ENCODE results near the gene MSL3B.

MSL3B gene

GRCh38 chr2:233912691-233913423 is 44.7 kb upstream of the MSL3B start:
- Histone ChIP-seq H3K4me3 (ENCODE audit: low read depth, low read length, poor library complexity, severe bottlenecking) (no peak overlapping the region), H3K9me3 (ENCODE audit: low read depth, low read length, poor library complexity, severe bottlenecking) (no peaks in the 10 kb centered on the region), H3K4me1 (ENCODE audit: insufficient read depth, low read length, poor library complexity, severe bottlenecking) (peaks cover 6% of the 10 kb centered on the region), H3K27me3 (replicated peaks; ENCODE audit: insufficient read depth, low read depth, low read length, poor library complexity) (no peaks in the 10 kb centered on the region), H3K36me3 (ENCODE audit: insufficient read depth, low read length, poor library complexity, severe bottlenecking) (no peaks in the 10 kb centered on the region), H3K27ac (ENCODE audit: low read depth, low read length, poor library complexity, severe bottlenecking) (no peak overlapping the region)
- ChIA-PET CTCF (no interaction called here), POLR2A (ENCODE audit: low non-redundant PET) (no interaction called here)
- DNase-seq (ENCODE audit: low spot score), result peak; percentile 49
- no TSS peak for BruUV-seq (replicated peaks)
- intact Hi-C loops (cut with micrococcal nuclease; ENCODE audit: unreplicated experiment), result no loop called here
- TF ChIP-seq CTCF (conservative IDR thresholded peaks at IDR 0.05; ENCODE audit: low read depth, low read length), result no peak
- TF ChIP-seq EZH2 (IDR thresholded peaks at IDR 0.05; ENCODE audit: borderline replicate concordance, low read depth, low read length, poor library complexity, severe bottlenecking), result no peak

- BruUV-seq (replicated peaks), result no TSS peak
- no peaks in the 10 kb centered on the region for H3K4me1 ChIP-seq (ENCODE audit: insufficient read depth, low read length, poor library complexity, severe bottlenecking)
- H3K36me3 ChIP-seq (ENCODE audit: insufficient read depth, low read length, poor library complexity, severe bottlenecking), result no peaks in the 10 kb centered on the region
- peaks cover 8% of the 10 kb centered on the region for H3K27me3 ChIP-seq (replicated peaks; ENCODE audit: insufficient read depth, low read depth, low read length, poor library complexity)
- intact Hi-C loops (cut with micrococcal nuclease; ENCODE audit: unreplicated experiment), result no loop called here
- POLR2A ChIA-PET (ENCODE audit: low non-redundant PET), result no interaction called here
- H3K27ac ChIP-seq (ENCODE audit: low read depth, low read length, poor library complexity, severe bottlenecking), result no peak overlapping the region
- CTCF ChIA-PET, result no interaction called here
- H3K9me3 ChIP-seq (ENCODE audit: low read depth, low read length, poor library complexity, severe bottlenecking), result no peaks in the 10 kb centered on the region
- TF ChIP-seq CTCF (conservative IDR thresholded peaks at IDR 0.05; ENCODE audit: low read depth, low read length) (no peak), EZH2 (IDR thresholded peaks at IDR 0.05; ENCODE audit: borderline replicate concordance, low read depth, low read length, poor library complexity, severe bottlenecking) (no peak)
- H3K4me3 ChIP-seq (ENCODE audit: low read depth, low read length, poor library complexity, severe bottlenecking), result no peak overlapping the region
- DNase-seq (ENCODE audit: low spot score), result no peak
Observed at GRCh38 chr2:233907627-233908026, 39.4 kb upstream of the MSL3B start.

- no peaks in the 10 kb centered on the region for H3K36me3 ChIP-seq (ENCODE audit: insufficient read depth, low read length, poor library complexity, severe bottlenecking)
- no peaks in the 10 kb centered on the region for H3K9me3 ChIP-seq (ENCODE audit: low read depth, low read length, poor library complexity, severe bottlenecking)
- H3K4me1 ChIP-seq (ENCODE audit: insufficient read depth, low read length, poor library complexity, severe bottlenecking), result no peaks in the 10 kb centered on the region
- intact Hi-C loops (cut with micrococcal nuclease; ENCODE audit: unreplicated experiment), result no loop called here
- BruUV-seq (replicated peaks), result no TSS peak
- H3K4me3 ChIP-seq (ENCODE audit: low read depth, low read length, poor library complexity, severe bottlenecking), result no peak overlapping the region
- H3K27me3 ChIP-seq (replicated peaks; ENCODE audit: insufficient read depth, low read depth, low read length, poor library complexity), result peaks cover 8% of the 10 kb centered on the region
- POLR2A ChIA-PET (ENCODE audit: low non-redundant PET), result no interaction called here
- no peak for DNase-seq (ENCODE audit: low spot score)
- CTCF ChIA-PET, result no interaction called here
- TF ChIP-seq EZH2 (IDR thresholded peaks at IDR 0.05; ENCODE audit: borderline replicate concordance, low read depth, low read length, poor library complexity, severe bottlenecking) (no peak), CTCF (conservative IDR thresholded peaks at IDR 0.05; ENCODE audit: low read depth, low read length) (no peak)
- H3K27ac ChIP-seq (ENCODE audit: low read depth, low read length, poor library complexity, severe bottlenecking), result no peak overlapping the region
Observed at GRCh38 chr2:233905945-233906344, 37.8 kb upstream of the MSL3B start.
